Effector CD8-positive, alpha-beta T cell (primary cell): Measurements from ENCODE around the gene AXDND1.
"Not testable (repeated sequence)": the region's sequence is repeated elsewhere in the genome, so short reads cannot be mapped to it uniquely, and the experiment has no call there.

ENCODE experiments used
- DNase-seq: peaks from one replicate; lab custom pipeline; 2025; lab: John Stamatoyannopoulos, UW

The AXDND1 gene

DNA sequence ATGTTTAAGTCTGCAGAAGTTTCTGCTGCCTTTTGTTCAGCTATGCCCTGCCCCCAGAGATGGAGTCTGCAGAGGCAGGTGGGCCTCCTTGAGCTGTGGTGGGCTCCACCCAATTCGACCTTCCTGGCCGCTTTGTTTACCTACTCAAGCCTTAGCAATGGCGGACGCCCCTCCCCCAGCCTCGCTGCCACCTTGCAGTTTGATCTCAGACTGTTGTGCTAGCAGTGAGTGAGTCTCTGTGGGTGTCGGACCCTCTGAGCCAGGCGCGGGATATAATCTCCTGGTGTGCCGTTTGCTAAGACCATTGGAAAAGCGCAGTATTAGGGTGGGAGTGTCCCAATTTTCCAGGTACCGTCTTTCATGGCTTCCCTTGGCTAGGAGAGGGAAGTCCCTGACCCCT, 99.9 kb downstream of the AXDND1 start:
- DNase-seq, result not testable (repeated sequence)

DNA sequence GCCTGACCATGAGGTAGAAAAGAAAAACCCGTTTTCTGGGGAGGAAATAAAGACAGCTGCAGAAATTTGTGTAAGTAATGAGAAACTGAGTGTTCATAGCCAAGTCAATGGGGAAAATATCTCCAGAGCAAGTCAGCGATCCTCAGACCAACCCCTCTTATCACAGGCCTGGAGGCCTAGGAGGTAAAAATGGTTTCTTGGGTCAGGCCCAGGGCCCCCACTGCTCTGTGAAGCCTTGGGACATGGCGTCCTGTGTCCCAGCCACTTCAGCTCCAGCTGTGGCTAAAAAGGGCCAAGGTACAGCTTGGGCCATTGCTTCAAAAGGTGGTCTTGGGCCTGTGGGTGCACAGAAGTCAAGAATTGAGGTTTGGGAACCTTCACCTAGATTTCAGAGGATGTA, 108.9 kb downstream of the AXDND1 start:
- DNase-seq, result no peak

- no peak for DNase-seq
These were observed 110.7 kb downstream of the AXDND1 start for GRCh38 chr1:179476484-179476883.

DNA sequence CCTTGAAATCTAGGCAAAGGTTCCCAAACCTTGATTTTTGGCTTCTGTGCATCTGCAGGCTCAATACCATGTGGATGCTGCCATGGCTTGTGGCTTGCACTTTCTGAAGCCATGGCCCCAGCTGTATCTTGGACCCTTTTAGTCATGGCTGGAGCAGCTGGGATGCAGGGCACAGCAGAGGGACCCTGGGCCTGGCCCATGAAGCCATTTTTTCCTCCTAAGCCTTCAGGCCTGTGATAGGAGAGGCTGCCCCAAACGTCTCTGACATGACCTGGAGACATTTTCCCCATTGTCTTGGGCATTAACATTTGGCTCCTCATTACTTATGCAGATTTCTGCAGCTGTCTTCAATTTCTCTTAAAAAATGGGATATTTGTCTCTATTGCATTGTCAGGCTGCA, 112.6 kb downstream of the AXDND1 start:
- DNase-seq, result no peak

GRCh38 chr1:179490611-179491010, 124.8 kb downstream of the AXDND1 start:
- no peak for DNase-seq

DNA sequence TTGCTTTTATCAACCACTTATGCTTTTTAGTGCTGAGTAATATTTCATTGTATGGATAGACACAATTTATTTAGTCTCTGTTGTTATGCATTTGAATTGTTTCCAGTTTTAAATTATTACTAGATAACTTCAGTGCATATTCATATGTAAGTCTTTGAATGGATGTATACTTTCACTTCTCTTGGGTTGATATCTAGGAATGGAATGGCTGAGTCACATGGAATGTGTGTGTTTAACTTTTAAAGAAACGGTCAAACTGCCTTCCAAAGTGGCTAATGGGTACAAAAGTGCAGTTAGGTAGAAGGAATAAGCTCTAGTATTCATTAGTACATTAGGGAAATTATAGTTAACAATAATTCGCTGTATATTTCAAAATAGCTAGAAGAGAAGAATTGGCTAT, 127.6 kb downstream of the AXDND1 start:
- DNase-seq, result no peak

DNA sequence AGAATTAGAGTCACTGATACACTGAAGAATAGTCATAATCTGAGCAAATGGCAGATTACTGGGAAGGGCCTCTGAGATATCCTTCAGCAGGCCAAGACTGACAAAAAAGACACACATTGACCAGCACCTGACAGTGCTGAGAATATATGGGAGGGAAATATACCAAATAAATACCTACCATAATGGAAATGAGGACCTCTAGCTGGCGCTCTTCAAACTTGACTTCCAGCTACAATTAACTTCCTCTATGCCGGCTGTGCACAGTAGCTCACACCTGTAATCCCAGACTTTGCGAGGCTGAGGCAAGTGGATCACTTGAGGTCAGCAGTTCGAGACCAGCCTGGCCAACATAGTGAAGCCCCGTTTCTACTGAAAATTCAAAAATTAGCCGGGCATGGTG, 140.4 kb downstream of the AXDND1 start:
- no peak for DNase-seq

GRCh38 chr1:179509384-179509783, 143.6 kb downstream of the AXDND1 start:
- DNase-seq, result no peak

DNA sequence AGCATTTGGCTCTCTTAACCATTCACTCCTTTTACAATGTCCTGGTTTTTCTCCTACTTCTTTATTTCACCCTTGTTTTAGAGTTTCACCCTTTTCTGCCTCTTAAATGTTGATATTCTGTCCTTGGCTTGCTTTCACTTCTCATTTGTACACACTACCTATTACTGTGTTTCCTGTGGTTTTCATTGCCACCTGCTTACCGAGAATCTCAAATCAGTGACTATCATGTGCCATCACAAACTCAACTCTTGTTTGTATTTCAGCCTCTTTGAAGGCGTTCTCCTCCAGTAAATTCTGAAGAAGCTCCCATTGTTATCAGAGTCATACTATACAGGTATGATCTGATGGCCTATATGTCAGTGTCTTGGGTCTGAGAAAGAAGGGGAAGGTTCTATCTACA, 144.3 kb downstream of the AXDND1 start:
- no peak for DNase-seq

DNA sequence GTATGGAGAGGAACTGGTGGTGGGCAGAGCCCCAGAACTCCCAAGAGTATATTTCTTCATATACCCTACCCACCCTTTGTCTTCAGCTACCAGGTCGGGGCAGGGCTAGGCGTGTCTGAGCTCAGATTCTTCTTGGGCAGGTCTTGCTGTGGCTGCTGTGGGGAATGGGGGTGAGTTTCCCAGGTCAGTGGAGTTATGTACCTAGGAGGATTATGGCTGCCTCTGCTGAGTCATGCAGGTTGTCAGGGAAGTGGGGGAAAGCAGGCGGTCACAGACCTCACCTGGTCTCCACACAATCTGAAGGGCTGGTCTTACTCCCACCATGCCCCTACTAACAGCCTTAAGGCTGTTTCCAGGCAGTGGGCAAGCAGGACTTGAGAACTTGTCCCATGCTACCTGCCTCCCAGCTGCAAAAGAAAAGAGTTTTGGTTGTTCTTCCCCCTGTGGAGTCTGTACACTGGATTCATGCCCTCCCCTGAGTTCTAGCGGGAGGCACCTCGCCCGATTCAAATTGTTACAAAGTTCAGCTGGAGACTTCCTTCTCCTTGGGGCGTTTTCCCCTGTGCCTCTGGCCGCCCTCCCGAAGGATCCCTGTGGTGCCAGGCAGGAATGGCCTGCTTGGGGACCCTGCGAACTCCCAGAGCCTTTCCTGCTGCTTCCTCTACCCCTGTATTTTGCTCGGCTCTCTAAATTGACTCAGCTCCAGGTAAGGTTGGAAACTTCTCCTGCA, 151.4 kb downstream of the AXDND1 start:
- no peak for DNase-seq

DNA sequence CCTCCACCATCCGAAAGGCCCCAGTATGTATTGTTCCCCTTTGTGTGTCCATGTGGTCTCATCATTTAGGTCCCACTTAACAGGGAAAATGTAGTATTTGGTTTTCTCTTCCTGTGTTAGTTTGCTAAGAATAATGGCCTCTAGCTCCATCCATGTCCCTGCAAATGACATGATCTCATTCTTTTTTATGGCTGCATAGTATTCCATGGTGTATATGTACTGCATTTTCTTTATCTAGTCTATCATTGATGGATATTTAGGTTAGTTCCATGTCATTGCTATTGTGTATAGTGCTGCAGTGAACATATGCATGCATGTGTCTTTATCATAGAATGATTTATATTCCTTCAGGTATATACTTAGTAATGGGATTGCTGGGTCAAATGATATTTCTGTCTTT, 152.8 kb downstream of the AXDND1 start:
- not testable (repeated sequence) for DNase-seq

DNA sequence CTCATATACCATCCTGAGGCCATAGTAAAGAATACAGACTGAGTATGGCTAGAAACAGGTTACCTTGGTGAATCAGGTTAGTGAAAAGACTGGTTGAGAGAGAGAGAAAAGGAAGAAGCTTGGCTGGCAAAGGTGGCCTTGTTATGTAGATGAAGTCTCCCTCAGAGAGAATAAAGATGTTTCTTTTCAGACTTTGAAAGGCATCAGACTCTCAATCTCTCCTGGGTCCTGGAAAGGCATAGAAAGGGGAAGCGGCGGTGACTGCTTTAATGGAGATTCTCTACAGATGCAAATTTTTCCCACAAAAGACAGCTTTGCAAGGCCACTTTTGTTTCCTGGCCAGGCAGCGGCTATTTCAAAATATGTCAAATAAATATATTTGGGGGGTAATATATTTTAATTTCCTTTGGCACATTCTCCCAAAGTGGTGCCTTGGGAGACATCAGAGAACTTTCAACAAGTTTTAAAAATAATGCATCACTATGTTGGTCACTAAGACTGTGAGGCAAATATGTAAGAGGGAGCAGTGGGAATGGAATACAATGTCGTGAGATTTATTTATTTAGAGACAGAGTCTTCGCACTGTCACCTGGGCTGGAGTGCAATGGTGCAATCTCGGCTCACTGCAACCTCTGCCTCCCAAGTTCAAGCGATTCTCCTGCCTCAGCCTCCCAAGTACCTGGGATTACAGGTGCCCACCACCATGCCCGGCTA, 163.9 kb downstream of the AXDND1 start:
- no peak for DNase-seq

DNA sequence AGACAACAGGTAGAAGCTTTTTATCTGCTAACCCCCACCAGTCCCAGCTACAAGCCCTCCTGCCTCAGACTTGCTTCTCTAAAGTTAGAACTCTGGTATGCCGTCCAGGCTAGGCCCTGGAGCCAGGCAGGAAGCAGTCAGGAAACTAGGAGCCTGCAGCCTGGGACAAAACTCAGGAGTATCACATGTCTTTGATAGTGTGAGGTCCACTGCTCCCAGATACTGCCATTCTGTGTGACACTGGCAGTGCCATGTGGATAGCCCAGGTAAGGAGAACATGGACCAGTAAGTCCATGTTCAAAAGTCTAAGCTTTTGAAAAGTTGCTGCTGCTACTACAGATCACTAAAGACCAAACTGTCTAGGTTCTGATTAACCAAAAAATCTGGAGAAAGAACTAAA, 164.6 kb downstream of the AXDND1 start:
- no peak for DNase-seq

GRCh38 chr1:179541774-179542173, 176.0 kb downstream of the AXDND1 start:
- no peak for DNase-seq

DNA sequence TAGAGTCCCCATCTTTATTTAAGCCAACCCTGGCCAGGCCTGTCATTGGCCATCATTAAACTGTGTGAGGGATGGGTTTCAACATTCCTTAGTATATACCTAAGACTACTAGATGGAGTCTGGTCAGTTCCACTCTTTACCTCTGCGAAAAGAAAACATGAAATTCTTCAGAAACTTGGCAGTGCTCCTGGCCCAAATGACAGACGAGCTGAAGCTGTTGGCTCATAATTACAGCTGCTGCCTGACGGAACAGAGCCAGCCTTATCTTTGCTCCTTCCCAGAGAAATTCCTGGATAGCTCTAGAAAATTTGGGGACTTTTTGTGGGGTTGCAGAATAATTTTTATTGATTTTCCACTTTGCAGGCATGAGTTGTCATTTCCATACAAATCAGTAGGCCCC, 179.6 kb downstream of the AXDND1 start:
- no peak for DNase-seq

- DNase-seq, result no peak
These were observed 181.3 kb downstream of the AXDND1 start for GRCh38 chr1:179547021-179547535.

GRCh38 chr1:179548666-179549367, 183.0 kb downstream of the AXDND1 start:
- DNase-seq, result no peak

DNA sequence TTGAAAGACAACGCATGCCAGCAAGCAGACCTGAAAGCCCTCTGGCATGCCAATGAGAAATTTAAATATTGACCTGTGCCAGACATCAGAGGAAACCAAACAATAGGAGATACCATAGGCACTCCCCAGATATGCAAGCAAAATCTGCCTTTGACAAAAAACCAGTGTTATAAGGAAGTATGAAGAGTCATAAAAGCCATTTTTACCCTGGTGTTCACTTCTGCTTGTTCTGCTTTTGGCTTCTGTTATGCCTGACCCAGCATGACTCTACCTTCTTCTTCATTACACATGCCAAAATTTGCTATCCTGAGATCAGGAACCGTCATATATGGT, 183.6 kb downstream of the AXDND1 start:
- no peak for DNase-seq

GRCh38 chr1:179550746-179551682, 185.2 kb downstream of the AXDND1 start:
- DNase-seq, result no peak

DNA sequence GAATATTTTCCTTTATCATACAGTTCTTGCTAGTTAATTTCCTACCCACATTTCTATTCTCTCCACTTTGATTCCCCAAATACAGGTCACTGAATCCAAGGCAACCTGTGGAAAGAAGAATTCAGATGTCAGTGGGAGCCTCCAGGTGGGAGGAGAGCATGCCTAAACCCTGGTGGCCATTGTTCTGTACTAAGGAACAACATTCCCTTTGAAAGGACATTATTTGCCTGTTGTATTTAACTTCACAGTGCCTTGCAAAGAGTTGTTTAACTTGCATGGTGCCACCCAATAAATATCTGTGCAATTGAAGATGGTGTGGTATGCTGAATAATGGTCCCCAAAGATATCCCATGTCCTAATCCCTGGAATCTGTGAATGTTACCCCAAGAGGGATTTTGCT, 188.7 kb downstream of the AXDND1 start:
- DNase-seq, result no peak

- DNase-seq, result no peak
These were observed 192.3 kb downstream of the AXDND1 start for GRCh38 chr1:179558078-179558477.
